NCI-H146 treated with DMSO at 0.1 percent for 48 hours (cell line): Measurements from ENCODE around the gene TMEM127.
"Not testable (repeated sequence)": the region's sequence is repeated elsewhere in the genome, so short reads cannot be mapped to it uniquely, and the experiment has no call there.

ENCODE experiments used
- DNase-seq: peaks from one replicate; lab custom pipeline; 2025; ENCODE audit not compliant: unreplicated experiment; lab: John Stamatoyannopoulos, UW

The TMEM127 gene

GRCh38 chr2:96265840-96266679 lies at the start of gene TMEM127, which contains the start of gene CIAO1:
Gene TMEM127, minus strand, starts transcription at chr2:96265997. Its CDS starts 616 bp downstream, at chr2:96265381.
Gene CIAO1, plus strand, starts transcription at chr2:96266225. Its CDS starts 126 bp downstream, at chr2:96266351.
- DNase-seq, result peak; percentile 95

- DNase-seq, result no peak
These were observed 49.2 kb upstream of the TMEM127 start for GRCh38 chr2:96315005-96315399.

- no peak for DNase-seq
These were observed 42.5 kb upstream of the TMEM127 start for GRCh38 chr2:96308248-96308647.

- DNase-seq, result no peak
These were observed 40.6 kb upstream of the TMEM127 start for GRCh38 chr2:96306370-96306769.

GRCh38 chr2:96305979-96306308 lies 40.1 kb upstream of the TMEM127 start:
- no peak for DNase-seq

GRCh38 chr2:96305091-96305978 lies 39.5 kb upstream of the TMEM127 start, which contains the start of gene SNRNP200:
Gene SNRNP200, minus strand, starts transcription at chr2:96305546. Its CDS starts 109 bp downstream, at chr2:96305437.
- DNase-seq, result peak; percentile 72

- no peak for DNase-seq
These were observed 38.8 kb upstream of the TMEM127 start for GRCh38 chr2:96304606-96305005.

- no peak for DNase-seq
These were observed 36.1 kb upstream of the TMEM127 start for GRCh38 chr2:96301865-96302264.

GRCh38 chr2:96296925-96297324 lies 31.1 kb upstream of the TMEM127 start:
- no peak for DNase-seq

- DNase-seq, result not testable (repeated sequence)
These were observed 28.5 kb upstream of the TMEM127 start for GRCh38 chr2:96294271-96294670.

GRCh38 chr2:96291751-96292150 lies 26.0 kb upstream of the TMEM127 start:
- no peak for DNase-seq

GRCh38 chr2:96287273-96287856 lies 21.6 kb upstream of the TMEM127 start:
- DNase-seq, result no peak

GRCh38 chr2:96276787-96277499 lies 11.1 kb upstream of the TMEM127 start:
- DNase-seq, result no peak

- no peak for DNase-seq
These were observed 8.7 kb upstream of the TMEM127 start for GRCh38 chr2:96274355-96275056.

- DNase-seq, result no peak
These were observed 8.0 kb upstream of the TMEM127 start for GRCh38 chr2:96273763-96274162.

GRCh38 chr2:96271995-96272394 lies 6.2 kb upstream of the TMEM127 start:
- DNase-seq, result no peak

- DNase-seq, result peak; percentile 2
These were observed 1.6 kb upstream of the TMEM127 start for GRCh38 chr2:96267159-96267971.

GRCh38 chr2:96265349-96265839 lies 403 bp downstream of the TMEM127 start:
- DNase-seq, result peak; percentile 1
